SK-N-MC (cell line): ENCODE results near the gene MRTFA.

Experiments used
- EZH2 ChIP-seq: fragments of 200-600 bp; sonication (generic); IDR thresholded peaks from one replicate; pipeline ENCODE4 v1.6.1; 2017; ENCODE audit warnings: antibody characterized with exemption
- FOXP2 ChIP-seq: optimal IDR thresholded peaks from 2 replicates; pipeline ENCODE3; 2011; ENCODE audit warnings: mild to moderate bottlenecking, moderate library complexity; ENCODE audit not compliant: insufficient read depth; ENCODE audit errors: extremely low read length, control extremely low read depth
- POLR2AphosphoS5 ChIP-seq: IDR thresholded peaks from 2 replicates; pipeline ENCODE4 v1.6.1; 2012; ENCODE audit warnings: mild to moderate bottlenecking, low read depth, low read length, borderline replicate concordance

GRCh38 chr22:40413873-40414272 lies 222.6 kb downstream of the MRTFA start:
- no peak for TF ChIP-seq POLR2AphosphoS5
- no peak for TF ChIP-seq FOXP2
- TF ChIP-seq EZH2, result no peak
